NCI-H1105 treated with DMSO at 0.1 percent for 48 hours (cell line): ENCODE measurements around the gene IL18RAP.

Experiments used
- DNase-seq: peaks from one replicate; lab custom pipeline; 2025; lab: John Stamatoyannopoulos, UW

The IL18RAP gene

DNA sequence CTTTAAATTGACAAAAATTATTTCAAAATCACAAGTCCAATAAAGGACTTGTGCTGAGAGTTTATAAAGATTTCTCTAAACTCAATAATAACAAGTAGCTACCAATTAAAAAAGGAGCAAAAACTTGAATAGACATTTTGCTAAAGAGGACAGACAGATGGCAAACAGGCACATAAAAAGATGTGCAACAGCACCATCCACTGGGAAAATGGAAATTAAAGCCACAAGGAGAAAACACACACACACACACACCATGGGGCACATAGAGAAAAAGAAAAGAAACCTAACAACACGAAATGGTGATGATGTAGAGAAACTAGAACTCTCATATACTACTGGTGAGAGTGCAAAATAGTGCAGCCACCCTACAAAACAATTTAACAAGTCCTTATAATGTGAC, 37.5 kb downstream of the IL18RAP start:
- DNase-seq, result no peak

DNA sequence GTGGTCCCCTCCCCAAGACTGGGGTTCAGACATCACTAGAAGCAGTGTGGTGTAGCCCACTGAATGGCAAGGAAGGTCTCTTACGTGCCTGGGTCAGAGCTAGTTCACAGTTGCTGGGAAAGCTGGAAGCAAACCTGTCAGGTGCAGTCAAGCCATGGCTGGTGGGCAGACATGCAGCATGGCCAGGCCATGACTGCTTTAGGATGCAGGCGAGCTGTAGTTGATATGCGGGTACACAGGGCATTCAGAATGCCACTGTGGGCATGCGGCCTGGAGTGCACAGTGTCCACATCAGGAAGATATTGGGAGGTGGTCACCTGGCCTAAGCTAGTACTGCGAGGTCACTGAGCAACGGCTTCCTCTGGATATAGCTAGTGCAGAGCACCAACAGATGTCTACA, 38.2 kb downstream of the IL18RAP start:
- DNase-seq, result no peak

DNA sequence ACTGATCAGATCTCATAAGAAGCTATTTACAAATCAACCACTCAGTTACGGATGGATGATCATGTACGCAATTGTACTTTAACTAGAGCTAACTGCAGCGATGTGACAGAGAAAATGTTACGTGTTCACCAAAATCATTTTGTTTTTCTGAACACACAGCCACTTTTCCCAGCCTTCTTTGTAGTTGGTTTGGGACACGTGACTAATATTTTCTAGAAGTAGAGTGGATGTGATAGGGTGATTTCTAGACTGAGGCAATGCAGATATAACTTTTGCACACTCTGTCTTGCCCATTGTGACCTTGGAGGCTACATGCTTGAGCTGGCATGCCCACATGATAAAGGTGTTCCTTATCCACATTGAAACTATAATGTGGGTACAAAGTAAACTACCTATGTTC, 40.2 kb downstream of the IL18RAP start:
- DNase-seq, result no peak

DNA sequence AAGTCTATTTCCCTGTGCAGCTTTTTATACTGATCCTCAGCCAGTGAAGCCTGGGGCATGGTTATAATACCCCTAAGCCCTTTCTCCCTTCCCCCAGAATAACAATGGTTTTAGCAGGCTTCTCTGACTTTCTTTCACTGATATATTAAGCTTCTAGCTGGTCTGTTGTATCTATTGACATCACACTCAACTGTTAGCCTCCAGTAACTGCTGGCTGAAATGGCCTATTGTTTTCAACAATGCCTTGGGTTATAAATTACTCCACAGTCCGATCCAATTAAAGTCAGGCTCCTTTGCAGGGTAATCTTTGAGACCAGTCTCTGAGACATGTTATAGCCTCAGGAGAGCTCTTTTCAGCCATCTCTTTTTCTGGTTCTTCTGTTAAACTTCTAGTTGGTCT, 47.2 kb downstream of the IL18RAP start:
- no peak for DNase-seq

- DNase-seq, result peak; percentile 48
Observed at GRCh38 chr2:102473020-102473419, 50.1 kb downstream of the IL18RAP start, which contains the start of gene SLC9A4. TSS of gene SLC9A4 (plus strand) at chr2:102473226. CDS start at chr2:102473760, 534 bp downstream.

GRCh38 chr2:102473631-102474030, 50.7 kb downstream of the IL18RAP start:
- DNase-seq, result no peak

- DNase-seq, result no peak
Observed at GRCh38 chr2:102474785-102475184, 51.8 kb downstream of the IL18RAP start.

- DNase-seq, result no peak
Observed at GRCh38 chr2:102478686-102479470, 55.9 kb downstream of the IL18RAP start.

GRCh38 chr2:102480285-102481195, 57.6 kb downstream of the IL18RAP start:
- no peak for DNase-seq

GRCh38 chr2:102481931-102482330, 59.0 kb downstream of the IL18RAP start:
- no peak for DNase-seq

DNA sequence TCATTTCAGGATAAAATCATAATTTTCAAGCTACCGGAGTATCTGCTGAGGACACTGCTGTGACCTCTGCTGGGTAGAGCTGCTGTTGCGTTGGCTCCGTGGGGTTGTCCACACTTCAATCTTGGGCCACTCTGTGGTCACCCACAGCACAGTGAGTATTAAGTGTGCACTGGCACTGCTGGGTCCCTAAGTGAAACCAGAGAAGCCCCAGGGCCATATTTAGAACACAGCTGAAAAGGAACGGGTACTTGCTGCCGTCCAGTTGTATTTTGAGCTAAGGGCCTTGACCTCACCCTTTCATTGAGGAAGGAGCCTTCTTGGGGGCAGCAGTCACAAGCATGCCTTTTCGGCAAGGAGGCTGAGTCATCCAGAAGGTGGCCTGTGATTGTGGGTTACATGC, 60.1 kb downstream of the IL18RAP start:
- DNase-seq, result no peak

DNA sequence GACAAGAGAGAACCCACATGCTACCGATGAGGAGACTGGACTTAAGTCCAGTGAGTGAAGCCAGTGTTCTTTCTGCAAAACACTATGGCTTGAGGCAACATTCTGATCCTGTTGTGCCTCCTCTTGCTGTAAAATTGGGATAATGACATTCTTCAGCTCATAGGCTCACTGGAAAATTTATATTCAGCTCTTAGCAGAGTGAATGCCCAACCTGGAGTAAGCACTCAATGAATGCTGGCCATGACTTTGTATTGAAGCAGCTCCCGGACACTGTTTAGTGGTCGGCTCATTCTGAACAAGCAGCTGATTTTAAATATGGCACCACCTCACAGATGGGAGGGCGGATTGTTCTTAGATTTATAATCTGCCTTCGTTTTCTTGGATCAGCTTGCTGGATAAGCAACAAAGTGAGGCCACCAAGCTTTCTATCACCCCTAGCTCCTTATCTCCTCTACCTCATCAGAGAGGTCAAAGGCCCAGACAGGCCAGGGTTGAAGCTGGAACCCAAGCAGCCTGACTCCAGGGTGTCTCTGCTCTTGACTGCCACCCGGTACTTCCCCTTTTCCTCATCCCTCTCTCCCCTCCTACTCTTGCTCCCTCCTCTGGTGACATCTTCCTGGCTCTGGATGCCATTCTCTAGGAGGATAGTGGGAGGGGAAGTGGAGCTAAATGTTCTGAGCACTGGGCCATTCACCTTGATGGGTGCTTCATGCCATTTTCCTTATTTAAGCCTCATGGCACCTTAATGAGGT, 61.5 kb downstream of the IL18RAP start:
- no peak for DNase-seq

- no peak for DNase-seq
Observed at GRCh38 chr2:102485147-102485785, 62.3 kb downstream of the IL18RAP start.

DNA sequence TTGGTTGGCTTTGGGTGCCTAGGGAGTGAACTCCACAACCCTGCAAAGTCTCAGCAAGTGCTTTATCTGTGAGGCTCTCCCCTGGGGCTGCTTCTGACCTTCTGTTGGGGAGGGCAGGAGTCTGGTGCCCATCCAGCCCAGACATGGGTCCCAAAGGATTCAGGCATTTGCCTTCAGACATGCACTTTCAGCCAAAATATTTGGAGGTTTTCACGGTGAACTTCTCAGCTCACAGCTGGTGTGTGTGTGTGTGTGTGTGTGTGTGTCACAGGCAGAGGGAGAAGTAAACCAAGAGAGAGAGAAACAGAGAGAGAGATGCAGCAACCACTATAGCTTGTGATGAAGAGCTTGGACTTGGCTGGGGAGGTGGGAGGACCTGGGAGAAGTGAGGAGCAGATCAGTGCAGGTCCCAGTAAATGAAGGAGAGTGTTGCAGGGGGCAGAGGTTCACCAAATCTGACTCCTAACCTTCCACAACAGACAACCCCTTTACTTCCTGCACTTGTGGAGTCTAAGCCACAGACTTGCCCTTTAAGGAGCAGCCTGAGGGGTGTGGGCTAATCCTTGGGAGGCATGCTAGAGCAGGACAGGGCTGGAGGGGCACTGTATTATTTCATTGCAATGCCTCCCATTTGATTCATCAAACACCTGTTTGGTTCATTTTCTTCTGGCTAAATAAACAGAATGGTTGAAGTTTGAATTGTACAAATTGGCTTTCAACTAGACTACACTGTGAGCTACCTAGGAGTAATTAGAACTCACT, 64.2 kb downstream of the IL18RAP start:
- DNase-seq, result no peak

DNA sequence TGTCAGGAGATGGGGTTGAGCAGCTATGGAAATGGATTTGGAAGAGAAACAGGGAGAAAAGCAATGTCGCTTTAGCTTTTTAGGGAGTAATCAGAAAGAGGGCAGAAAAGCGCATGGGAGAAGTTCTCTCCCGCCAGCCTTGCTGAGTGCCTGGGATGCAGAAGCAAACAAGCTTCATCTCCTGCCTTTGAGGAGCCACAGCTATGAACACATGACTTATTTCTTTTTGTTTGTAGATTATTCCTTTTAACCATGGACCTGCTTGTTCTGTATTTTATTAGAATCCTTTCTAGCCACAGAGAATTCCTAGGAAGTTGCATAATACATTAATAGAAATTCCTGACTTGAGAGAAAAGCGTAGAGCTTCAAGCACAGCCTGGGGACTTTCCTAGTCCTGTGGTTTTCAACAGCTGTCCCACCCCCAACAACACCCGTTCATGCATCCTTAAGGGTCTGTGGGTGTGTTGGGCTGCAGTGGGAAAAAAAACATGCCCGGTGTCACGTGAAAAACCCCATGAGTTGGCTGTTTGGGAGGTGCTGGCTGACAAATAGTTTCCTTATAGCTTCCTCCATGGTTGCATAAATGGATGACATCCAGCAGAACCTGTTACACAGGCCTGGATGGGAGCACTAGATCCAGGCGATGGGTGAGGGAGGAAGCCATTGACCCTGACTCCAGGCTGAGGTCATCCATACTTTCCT, 65.0 kb downstream of the IL18RAP start:
- DNase-seq, result no peak

- DNase-seq, result no peak
Observed at GRCh38 chr2:102489646-102490045, 66.7 kb downstream of the IL18RAP start.

DNA sequence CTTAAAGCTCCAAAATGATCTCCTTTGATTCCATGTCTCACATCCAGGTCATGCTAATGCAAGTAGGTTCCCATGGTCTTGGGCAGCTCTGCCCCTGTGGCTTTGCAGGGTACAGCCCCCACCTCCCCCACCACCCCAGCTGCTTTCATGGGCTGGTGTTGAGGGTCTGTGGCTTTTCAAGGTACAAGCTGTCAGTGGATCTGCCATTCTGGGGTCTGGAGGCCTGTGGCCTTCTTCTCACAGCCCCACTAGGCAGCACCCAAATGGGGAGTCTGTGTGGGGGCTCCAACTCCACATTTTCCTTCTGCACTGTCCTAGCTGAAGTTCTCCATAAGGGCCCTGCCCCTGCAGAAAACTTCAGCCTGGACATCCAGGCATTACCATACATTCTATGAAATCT, 69.0 kb downstream of the IL18RAP start:
- DNase-seq, result no peak

DNA sequence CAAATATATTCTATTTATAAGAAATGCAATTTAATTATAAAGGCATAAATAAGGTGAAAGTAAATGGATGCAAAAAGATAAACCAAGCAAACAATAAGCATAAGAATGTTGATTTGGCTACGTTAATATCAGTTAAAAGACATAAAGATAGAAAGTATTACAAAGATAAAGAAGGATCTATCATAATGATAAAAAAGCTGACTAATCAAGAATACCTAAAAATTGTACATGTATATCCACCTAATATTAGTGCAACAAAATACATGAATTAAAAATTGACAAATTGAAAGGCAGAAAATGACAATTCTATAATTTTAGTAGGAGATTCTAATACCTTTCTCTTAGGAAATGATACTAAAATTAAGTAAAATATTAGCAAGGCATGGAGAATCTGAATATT, 71.6 kb downstream of the IL18RAP start:
- DNase-seq, result no peak

DNA sequence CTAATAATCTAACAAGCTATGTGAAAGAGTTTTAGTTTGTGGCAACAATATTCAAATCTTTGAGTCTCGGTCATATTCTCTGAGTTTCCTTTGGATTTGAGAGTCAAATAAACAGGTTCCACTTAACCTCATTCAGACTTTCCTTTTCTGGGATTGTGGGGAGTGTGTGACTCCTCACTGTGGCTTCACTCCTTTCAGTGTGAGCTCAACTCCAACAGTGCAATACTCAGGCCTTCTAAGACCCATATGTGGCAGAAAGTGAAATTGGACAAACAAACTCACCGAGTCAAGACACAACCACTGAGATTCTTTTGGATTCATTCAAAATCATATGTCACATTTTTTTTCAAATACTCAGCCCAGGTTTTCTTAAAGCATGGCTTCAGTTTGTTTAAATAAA, 75.5 kb downstream of the IL18RAP start:
- no peak for DNase-seq

DNA sequence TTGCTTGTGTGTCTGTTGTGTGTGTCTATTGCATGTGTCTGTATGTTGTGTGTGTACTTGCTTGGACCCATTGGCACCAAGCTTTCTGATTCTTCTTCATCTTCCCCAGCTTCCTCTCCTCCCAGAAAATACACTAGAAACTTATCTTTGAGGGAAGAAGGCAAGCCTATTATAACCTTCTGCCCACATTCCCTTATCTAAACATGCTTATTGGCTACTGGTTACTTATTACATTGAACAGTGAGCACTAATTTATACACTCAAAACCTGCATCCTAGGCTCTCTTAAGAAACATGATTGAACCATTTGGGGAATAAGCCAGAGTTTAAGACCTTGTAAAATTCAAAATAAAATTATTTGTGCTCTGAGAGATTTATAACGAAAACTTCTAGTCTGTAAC, 76.6 kb downstream of the IL18RAP start:
- no peak for DNase-seq
